Activated naive CD4-positive, alpha-beta T cell treated with anti-CD3 and anti-CD28 coated beads, Interleukin-2, amount 50 U/mL, for 72 hours (primary cell): ENCODE measurements around the gene DUSP28. TPM values are rescaled to one million over a fixed set of nuclear protein-coding genes. Genes with fewer than 3 reads are reported as not detected.
"Not testable (repeated sequence)": the region's sequence is repeated elsewhere in the genome, so short reads cannot be mapped to it uniquely, and the experiment has no call there.

Source experiments
- ATAC-seq, 2 donors: fragments of 150-1000 bp; cut with Tn5 transposase; 2 replicates each; pipeline ENCODE4 v1.10.0; 2021; ENCODE audit warnings: mild to moderate bottlenecking in 2 of 2, moderate library complexity in 2 of 2
- DNase-seq, 2 donors: peaks; one replicate each; pipeline ENCODE4 v3.0.0; 2021 to 2022; ENCODE audit warnings: low spot score in 2 of 2
- H3K27ac Mint-ChIP-seq, 2 donors: one replicate each; pipeline ENCODE4 v1.8.0; 2022; ENCODE audit warnings: mild to moderate bottlenecking in 2 of 2, mixed read lengths in 2 of 2
- H3K36me3 Mint-ChIP-seq, 2 donors: one replicate each; pipeline ENCODE4 v1.8.0; 2022; ENCODE audit warnings: mixed read lengths in 2 of 2
- H3K9me3 Mint-ChIP-seq, 2 donors: one replicate each; pipeline ENCODE4 v1.8.0; 2022; ENCODE audit warnings: mixed read lengths in 2 of 2
- total RNA-seq, 2 donors: library from RNA; stranded (reverse); gene quantifications; one replicate each; pipeline ENCODE4 v1.2.3, GENCODE V29; 2022

DUSP28 gene
- total RNA-seq, 2 donors from 2014 or later: 3.8 to 5.4 TPM

DNA sequence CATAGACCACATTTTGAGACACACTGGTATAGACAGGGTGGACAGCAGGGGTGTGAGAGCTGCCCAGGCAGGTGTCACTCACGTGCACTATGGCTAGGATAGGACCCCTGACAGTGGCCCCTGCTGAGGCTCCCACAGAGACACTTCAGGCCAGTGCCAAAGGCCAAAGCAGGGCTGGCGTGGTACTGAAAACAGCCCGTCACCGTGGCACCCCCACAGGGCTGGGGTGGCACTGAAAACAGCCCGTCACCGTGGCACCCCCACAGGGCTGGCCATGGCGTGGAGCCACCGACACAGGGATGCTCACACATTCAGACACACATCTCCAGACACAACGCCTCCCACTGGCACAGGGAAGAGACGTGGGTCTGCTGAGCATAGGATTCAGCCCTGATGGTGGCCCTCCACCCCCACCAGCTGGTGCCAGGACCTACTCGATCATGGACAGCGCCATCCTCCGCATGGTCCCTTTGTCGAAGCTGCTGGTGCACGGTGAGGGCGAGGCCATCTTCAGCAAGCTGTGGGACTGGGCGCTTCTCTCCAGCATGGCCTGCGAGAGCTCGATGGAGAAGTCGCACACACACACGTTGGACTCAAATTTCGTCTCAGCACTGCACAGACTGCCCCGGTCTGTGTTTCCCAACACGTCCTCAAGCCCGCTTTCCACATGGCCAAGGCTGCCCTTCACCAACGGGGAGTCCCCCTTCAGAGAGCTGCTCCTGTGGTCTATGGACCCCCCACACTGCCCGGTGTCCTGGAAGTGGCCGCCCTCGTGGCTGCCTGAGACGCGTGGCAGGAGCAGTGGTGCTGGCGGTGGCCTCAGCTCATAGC is 36.5 kb upstream of the DUSP28 start:
- H3K27ac Mint-ChIP-seq: peak overlapping the region in 1 of 2 donors; percentile 19
- peaks cover 11 to 29% of the 10 kb centered on the region in 2 donors for H3K9me3 Mint-ChIP-seq
- DNase-seq (no peak), ATAC-seq (no peak)
- H3K36me3 Mint-ChIP-seq: peaks cover 49 to 60% of the 10 kb centered on the region in 2 donors

DNA sequence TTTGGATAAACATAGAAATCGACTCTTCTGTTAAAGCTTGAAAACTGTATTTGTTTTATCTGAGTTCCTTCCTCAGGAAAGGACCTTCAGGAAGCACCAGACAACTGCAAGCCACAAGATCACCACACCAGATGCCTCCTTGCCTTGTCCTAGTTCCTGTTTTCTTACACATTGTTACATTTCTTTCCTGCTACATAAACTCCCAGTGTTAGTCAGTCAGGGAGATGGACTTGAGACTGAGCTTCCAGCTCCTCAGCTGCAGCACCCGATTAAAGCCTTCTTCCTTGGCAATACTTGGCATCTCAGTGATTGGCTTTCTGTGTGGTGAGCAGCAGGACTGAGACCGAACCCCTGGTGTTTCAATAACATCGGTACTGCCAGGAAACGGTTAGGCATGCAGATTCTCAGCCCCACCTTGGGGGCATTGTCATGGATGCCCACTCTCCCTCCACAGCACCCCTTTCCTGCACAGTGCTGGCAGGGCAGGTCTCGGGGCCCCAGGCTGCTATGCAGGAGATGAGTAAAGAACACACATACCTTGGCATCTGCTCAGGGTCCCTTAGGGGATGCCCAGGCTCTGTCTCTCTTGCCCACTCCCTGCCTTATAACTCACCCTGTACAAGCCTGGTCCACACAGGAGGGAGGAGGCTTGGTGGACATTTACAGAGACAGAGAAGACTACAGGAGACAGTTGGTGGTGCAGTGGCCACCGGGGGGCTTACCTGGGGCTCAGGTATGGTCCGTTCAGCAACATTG is 35.0 kb upstream of the DUSP28 start:
- ATAC-seq (no peak), DNase-seq (no peak)
- H3K9me3 Mint-ChIP-seq: peaks cover 14 to 37% of the 10 kb centered on the region in 2 donors
- peaks cover 57 to 73% of the 10 kb centered on the region in 2 donors for H3K36me3 Mint-ChIP-seq
- no peak overlapping the region for H3K27ac Mint-ChIP-seq

DNA sequence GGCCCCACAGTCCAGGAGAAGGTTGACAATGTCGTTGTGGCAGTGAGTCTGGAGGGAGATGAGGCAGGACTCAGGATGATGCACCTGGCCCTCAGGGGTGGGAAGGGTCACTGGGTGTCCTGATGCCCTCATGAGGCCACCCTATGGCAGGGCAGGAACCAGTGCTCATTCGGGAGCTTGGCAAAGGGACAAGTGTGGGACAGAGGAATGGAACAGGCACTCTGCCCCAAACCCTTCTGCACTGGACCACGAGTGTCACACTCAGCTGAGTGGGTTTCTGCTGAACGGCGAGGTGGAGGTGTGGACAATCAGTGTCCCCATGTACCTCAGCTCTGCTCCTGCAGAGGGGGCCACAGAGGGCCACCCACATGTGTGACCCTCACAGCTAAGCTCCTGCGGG is 34.4 kb upstream of the DUSP28 start:
- ATAC-seq: no peak
- Mint-ChIP-seq H3K36me3 (peaks cover 57 to 78% of the 10 kb centered on the region in 2 donors), H3K9me3 (peaks cover 14 to 42% of the 10 kb centered on the region in 2 donors), H3K27ac (no peak overlapping the region)
- no peak for DNase-seq

DNA sequence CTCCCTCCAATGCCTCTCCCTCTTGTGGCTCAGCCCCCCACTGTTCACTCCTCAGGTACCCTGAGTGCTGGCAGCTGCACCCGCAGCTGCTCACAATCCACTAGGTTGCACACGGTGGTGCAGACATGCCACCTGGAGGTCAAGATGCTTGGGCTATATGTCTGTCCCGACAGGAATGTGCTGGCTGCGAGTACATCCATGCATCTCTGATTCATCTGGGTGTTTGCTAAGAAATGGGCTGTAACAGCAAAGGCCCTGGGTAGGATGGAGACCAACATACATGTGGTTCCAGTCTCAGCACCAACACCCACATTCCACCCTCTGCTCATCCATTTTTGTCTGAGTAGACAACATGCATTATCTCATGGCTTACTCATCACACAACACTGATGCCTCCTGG is 33.6 kb upstream of the DUSP28 start:
- DNase-seq: no peak
- peaks cover 63 to 83% of the 10 kb centered on the region in 2 donors for H3K36me3 Mint-ChIP-seq
- ATAC-seq: no peak
- no peak overlapping the region for H3K27ac Mint-ChIP-seq
- H3K9me3 Mint-ChIP-seq: peaks cover 14 to 47% of the 10 kb centered on the region in 2 donors

DNA sequence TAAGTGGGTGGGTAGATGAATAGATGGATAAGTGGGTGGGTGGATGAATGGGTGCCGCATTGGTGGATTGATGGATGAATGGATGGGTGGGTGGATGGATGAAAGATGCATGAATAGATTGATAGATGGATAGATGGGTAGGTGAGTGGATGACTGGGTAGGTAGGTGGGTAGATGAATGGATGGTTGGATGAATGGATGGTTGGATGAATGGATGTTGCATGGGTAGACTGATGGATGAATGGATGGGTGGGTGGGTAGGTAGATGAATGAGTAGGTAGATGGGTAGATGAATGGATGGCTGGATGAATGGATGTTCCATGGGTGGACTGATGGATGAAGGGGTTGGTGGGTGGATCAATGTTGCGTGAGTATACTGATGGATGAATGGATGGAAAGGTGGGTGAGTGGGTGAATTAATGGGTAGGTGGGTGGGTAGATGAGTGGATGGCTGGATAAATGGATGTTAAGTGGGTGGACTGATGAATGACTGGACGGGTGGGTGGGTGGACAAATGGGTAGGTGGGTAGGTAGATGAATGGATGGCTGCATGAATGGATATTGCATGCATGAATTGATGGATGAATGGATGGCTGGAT is 32.9 kb upstream of the DUSP28 start:
- no peak for DNase-seq
- Mint-ChIP-seq H3K27ac (no peak overlapping the region), H3K36me3 (peaks cover 64 to 83% of the 10 kb centered on the region in 2 donors), H3K9me3 (peaks cover 14 to 53% of the 10 kb centered on the region in 2 donors)
- ATAC-seq: no peak

DNA sequence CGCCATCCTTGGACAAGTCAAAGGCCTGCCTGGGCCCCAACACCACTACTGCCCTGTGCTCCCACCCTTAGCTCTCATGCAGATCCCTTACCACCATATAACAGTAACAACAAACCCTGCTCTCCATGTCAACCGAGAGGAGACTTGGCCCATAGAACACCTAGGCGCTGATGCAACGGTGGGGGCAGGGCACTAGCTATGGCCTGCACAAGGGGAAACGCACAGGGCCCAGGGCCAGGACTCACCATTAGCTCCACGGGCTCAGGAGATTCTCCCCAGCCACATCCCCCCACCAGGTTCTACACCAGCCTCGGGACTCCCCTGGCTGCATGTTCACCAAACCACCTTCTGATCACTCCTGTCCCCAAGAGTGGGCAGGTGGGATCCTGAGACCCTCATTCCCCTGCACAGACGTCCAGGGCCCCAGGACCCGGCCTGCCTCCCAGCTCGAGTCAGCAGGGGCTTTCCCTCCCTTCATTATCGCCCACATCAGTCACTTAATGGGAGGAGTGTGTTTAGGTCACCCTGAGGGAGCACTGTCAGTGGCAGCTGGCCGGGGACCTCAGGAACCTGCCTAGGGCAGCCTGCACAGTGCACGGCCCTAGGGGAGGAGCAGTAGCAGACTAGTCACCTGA is 31.6 kb upstream of the DUSP28 start:
- H3K36me3 Mint-ChIP-seq: peaks cover 59 to 83% of the 10 kb centered on the region in 2 donors
- H3K9me3 Mint-ChIP-seq: peaks cover 12 to 53% of the 10 kb centered on the region in 2 donors
- DNase-seq (no peak), ATAC-seq (no peak)
- peak overlapping the region in 1 of 2 donors; percentile 30 for H3K27ac Mint-ChIP-seq

DNA sequence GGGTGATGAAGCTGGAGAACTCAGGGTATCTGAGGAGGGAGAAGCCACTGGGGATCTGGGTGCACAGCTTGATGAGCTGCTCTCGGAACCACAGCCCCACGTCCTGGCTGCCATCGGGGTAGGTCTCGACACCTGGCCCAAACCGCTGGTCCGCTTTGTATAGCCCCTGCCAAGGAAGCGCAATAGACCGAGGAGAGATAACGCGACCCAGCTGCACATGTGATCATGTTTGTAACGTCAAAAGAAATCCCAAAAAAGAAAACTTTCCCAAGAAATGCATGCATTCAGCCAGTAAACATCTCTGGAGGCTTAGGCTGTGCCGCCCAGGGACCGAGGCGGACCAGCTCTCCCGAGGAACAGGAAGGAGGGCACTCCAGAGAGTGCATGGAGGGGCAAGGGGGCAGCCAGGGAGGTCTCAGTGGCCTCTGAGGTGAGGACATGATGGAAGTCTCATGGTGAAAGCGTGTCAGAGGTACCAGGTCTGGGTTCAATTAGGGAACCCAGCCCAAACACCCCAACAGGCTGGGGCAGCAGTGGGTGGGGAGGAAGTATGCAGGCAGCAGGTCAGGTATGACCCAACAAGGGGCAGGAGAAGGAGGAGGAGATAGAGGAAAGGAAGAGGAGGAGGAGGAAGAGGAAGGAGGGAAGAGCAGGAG is 30.7 kb upstream of the DUSP28 start:
- DNase-seq: no peak
- ATAC-seq: no peak
- peaks cover 60 to 84% of the 10 kb centered on the region in 2 donors for H3K36me3 Mint-ChIP-seq
- H3K27ac Mint-ChIP-seq: peak overlapping the region in 1 of 2 donors; percentile 30
- peaks cover 16 to 53% of the 10 kb centered on the region in 2 donors for H3K9me3 Mint-ChIP-seq

DNA sequence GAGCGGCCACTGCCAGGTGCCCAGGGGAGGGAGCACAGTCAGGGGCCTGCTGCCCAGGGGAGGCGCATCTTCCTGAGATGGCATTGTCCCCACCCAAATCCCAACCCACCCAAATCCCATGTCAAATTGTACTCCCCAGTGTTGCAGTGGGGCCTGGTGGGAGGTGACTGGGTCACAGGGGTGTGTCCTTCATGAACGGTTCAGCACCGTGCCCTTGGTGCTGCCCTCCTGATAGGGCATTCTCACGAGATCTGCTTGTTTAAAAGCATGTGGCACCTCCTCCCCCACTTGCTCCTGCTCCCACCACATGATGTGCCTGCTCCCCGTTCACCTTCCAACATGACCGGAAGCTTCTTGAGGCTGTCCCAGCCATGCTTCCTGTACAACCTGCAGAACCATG is 30.0 kb upstream of the DUSP28 start:
- peaks cover 16 to 48% of the 10 kb centered on the region in 2 donors for H3K9me3 Mint-ChIP-seq
- ATAC-seq (no peak), DNase-seq (no peak)
- no peak overlapping the region for H3K27ac Mint-ChIP-seq
- peaks cover 55 to 84% of the 10 kb centered on the region in 2 donors for H3K36me3 Mint-ChIP-seq

DNA sequence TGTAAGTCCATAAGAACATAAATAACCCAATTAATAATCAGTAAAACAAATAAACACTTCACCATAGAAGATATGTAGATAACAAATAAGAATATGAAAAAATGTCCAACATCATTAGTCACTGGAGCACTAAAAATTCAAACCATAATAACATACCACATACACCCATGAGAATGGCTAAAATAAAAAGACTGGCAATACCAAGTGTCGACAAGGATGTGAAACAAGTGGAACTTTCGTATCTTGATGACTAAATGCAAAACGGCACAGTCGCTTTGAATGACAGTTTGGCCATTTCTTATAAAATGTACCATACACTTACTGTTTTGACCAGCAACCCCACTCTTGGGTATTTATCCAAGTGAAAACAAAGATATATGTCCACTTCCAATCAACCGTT is 29.1 kb upstream of the DUSP28 start:
- DNase-seq (no peak), ATAC-seq (no peak)
- H3K9me3 Mint-ChIP-seq: peaks cover 16 to 42% of the 10 kb centered on the region in 2 donors
- no peak overlapping the region for H3K27ac Mint-ChIP-seq
- peaks cover 49 to 80% of the 10 kb centered on the region in 2 donors for H3K36me3 Mint-ChIP-seq

DNA sequence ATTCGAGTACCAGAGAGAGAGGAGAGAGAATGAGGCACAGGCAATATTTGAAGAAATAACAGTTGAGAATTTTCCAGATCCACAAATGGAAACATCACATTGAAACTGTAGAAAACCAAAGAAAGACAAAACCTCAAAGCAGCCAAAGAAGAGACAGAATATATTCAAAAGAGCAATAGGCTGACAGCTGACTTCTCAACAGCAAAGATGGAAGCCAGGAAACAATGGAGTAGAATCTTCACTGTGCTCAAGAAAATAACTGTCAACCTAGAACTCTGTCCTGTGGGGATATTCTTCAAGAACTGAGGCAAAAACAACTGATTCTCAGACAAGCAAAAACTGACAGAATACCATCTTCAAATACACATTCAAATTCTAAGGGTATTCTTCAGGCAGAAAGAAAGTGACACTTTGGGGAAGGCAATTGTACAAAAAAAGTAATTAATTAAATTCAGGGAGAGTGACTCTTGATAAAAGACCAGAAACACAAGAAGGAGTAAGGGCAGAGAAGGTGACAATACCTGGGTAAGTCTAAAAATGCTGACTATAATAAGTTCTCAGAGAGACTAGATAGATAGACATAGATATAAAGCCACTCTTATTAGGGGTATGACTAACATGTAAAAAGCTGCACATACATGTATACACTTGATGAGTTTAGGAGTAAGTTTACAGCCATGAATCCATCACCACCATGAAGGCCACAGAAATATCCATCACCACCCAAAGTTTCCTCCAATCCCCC is 28.0 kb upstream of the DUSP28 start:
- H3K9me3 Mint-ChIP-seq: peaks cover 12 to 39% of the 10 kb centered on the region in 2 donors

DNA sequence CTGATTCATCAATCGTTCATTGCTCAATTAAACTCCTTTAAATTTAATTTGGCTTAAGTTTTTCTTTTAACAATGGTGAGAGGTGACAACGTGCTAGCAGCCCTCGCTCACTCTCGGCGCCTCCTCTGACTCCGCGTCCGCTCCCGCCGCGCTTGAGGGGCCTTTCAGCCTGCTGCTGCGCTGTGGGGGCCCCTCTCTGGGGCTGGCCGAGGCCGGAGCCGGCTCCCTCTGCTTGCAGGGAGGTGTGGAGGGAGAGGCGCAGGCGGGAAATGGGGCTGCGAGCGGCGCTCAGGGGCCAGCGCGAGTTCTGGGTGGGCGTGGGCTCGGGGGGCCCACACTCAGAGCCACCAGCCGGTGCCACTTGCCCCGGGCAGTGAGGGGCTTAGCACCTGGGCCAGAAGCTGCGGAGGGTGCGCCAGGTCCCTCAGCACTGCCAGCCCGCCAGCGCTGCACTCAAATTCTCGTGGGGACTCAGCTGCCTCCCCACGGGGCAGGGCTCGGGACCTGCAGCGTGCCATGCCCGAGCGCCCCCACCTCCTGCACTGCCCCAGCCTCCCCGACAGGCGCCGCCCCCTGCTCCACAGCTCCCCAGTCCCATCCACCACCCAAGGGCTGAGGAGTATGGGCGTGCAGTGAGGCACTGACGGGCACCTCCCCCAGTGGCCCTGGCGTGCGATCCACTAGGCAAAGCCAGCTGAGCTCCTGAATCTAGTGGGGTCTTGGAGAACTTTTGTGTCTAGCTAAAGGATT is 22.0 kb upstream of the DUSP28 start:
- no peak for ATAC-seq
- H3K36me3 Mint-ChIP-seq: peaks cover 25 to 47% of the 10 kb centered on the region in 2 donors

More for the DNA sequence above, 28.0 kb upstream of the DUSP28 start:
- peaks cover 39 to 69% of the 10 kb centered on the region in 2 donors for H3K36me3 Mint-ChIP-seq
- no peak overlapping the region for H3K27ac Mint-ChIP-seq
- ATAC-seq (no peak), DNase-seq (no peak)

DNA sequence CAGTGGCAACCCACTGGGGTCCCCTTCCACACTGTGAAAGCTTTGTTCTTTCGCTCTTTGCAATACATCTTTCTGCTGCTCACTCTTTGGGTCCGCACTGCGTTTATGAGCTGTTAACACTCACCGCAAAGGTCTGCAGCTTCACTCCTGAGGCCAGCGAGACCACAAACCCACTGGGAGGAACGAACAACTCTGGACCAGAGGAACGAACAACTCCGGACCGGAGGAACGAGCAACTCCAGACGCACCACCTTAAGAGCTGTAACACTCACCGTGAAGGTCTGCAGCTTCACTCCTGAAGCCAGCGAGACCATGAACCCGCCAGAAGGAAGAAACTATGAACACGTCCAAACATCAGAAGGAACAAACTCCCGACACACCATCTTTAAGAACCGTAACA is 21.1 kb upstream of the DUSP28 start:
- not testable (repeated sequence) for DNase-seq, H3K27ac Mint-ChIP-seq, H3K9me3 Mint-ChIP-seq, ATAC-seq
- peaks cover 21 to 46% of the 10 kb centered on the region in 2 donors for H3K36me3 Mint-ChIP-seq

More for the DNA sequence above, 22.0 kb upstream of the DUSP28 start:
- H3K27ac Mint-ChIP-seq: peak overlapping the region in 1 of 2 donors; percentile 7
- DNase-seq: no peak
- H3K9me3 Mint-ChIP-seq: peaks cover 0 to 4% of the 10 kb centered on the region in 2 donors

DNA sequence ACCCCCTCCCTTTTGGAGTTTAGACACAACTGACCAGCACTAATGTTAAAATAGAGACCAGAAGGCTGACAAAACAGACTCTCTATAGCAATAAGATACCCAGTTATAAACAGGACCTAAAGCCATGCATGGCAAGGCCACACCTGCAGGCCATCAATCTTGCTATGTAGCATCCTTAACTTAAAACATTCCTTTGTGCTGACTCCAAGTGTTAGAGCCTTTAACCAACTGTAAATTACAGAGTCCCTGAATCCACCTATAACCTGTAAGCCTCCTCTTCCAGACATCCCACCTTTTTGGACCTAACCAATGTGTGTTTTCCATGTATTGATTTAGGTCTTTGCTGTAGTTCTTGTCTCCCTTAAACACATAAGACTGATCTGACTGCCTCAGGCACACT is 20.3 kb upstream of the DUSP28 start:
- ATAC-seq: no peak
- no peaks in the 10 kb centered on the region for H3K9me3 Mint-ChIP-seq
- peak overlapping the region in 1 of 2 donors; percentile 16 for H3K27ac Mint-ChIP-seq
- DNase-seq: no peak
- peaks cover 16 to 41% of the 10 kb centered on the region in 2 donors for H3K36me3 Mint-ChIP-seq

DNA sequence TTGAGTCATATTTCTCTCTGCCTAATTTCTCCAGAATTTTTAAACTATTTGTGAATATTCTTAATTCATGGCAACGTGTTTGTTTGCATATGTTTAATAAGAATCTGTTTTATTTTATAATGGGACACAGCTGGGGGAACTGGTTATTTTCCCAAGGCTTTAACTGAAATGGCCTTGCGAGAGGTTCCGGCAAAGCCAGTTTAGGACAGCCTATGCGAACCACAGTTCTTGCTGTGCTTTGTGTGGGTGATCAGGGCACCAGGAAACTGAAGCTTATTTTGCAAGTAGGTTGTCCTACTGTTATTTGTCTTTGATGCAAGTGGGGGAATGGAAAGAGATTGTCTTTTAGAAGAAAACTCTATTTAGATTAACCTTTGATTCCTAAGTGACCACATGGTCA is 8.9 kb upstream of the DUSP28 start:
- ATAC-seq: no peak
- peaks cover 15 to 19% of the 10 kb centered on the region in 2 donors for H3K36me3 Mint-ChIP-seq

DNA sequence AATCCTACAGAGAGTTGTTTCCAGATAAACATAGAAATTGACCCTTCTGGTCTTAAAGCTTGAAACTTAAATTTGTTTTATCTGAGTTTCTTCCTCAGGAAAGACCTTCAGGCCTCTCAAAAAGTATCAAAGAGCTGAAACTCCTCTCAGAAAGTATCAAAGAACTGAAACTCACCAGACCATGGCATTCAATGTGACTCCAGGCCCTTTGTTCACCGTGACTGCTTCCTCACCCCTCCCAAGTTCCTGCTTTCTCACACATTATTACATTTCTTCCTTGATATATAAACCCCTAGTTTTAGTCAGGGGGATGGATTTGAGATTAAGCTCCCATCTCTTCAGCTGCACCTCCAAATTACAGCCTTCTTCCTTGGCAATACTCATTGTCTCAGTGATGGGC is 8.3 kb upstream of the DUSP28 start:
- peaks cover 3 to 14% of the 10 kb centered on the region in 2 donors for H3K9me3 Mint-ChIP-seq
- no peak for ATAC-seq
- H3K27ac Mint-ChIP-seq: peak overlapping the region in 1 of 2 donors; percentile 14
- peaks cover 15 to 19% of the 10 kb centered on the region in 2 donors for H3K36me3 Mint-ChIP-seq
- DNase-seq: no peak

More for the DNA sequence above, 8.9 kb upstream of the DUSP28 start:
- Mint-ChIP-seq H3K9me3 (peaks cover 3 to 14% of the 10 kb centered on the region in 2 donors), H3K27ac (no peak overlapping the region)
- no peak for DNase-seq
